Stimulated activated CD4-positive, alpha-beta T cell treated with anti-CD3 and anti-CD28 coated beads, Interleukin-4, amount 100 ng/mL, for 1 hour (primary cell): ENCODE results near the gene JOSD2.

Source experiments
- DNase-seq: peaks from one replicate; pipeline ENCODE4 v3.0.0-alpha.2; 2020

Gene JOSD2

DNA sequence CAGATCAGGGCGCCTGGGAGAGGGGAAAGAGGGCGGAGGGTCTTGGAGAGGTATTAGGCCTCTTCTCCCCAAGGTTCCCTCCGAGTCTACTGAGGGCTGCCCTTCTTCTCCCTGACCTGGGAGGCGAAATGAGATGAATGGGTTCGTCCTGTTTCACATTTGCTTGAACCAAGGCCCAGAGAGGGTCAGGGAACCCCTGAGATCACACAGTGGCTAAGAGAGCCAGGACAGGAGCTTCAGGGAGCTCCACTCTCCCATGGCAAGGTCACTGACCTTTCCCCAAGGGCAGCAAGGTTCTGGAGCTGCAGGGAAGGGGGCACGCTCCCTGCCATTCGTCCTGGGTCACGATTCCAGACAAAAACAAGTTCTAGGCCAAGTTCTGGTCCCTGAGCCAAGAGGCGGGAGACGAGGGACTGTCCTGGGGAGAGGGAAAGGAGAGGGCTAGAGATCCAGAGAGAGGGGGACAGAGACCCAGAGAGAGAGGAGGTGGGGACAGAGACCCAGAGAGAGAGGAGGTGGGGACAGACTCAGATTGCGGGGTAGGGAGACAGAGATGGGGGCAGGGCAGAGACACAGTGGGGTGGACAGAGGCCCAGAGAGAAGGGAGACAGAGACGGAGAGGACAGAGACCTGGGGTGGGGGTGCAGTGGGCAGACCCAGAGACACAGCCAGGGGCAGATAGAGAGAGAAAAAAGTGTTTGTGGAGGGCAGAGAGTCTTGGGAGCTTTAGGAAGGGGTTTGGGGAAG lies 2.2 kb upstream of the JOSD2 start:
- DNase-seq: no peak

- DNase-seq: no peak
Measured at GRCh38 chr19:50512112-50512998, 1.4 kb upstream of the JOSD2 start.

DNA sequence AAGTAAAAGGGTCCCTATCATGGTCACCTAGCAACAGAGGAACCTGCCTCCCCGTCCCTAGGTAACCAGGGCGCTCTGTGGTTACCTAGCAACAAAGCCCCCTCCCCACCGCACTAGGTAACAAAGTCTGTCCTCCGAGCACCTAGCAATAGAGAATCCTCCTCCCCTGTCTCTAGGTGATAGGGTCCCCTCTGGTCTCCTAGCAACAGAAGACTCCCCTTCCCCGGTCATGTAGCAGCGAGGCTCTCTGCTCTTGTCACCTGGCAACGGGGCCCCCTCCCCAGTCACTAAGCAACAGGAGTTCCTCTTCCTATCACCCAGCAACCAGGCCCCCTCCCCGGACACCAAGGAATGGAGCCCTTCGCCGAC lies 307 bp downstream of the JOSD2 start:
- no peak for DNase-seq

- DNase-seq: no peak
Measured at GRCh38 chr19:50510121-50510670, 795 bp downstream of the JOSD2 start.

- no peak for DNase-seq
Measured at GRCh38 chr19:50509366-50509765, 1.6 kb downstream of the JOSD2 start.

DNA sequence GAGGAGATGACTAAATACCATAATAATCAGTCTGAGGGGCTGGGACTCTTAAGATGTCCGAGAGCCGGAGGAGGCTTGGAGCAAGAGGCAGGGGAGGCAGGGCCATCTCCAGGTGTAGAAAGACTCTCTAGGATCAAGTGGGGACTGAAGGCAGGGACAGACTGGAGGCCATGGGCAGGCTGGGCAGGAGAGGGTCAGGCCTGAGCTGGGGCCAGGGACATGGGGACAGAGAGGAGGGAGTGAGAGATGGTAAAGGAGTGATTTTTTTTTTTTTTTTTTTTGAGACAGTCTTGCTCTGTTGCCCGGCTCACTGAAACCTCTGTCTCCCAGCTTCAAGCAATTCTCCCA lies 2.2 kb downstream of the JOSD2 start:
- DNase-seq: no peak

DNA sequence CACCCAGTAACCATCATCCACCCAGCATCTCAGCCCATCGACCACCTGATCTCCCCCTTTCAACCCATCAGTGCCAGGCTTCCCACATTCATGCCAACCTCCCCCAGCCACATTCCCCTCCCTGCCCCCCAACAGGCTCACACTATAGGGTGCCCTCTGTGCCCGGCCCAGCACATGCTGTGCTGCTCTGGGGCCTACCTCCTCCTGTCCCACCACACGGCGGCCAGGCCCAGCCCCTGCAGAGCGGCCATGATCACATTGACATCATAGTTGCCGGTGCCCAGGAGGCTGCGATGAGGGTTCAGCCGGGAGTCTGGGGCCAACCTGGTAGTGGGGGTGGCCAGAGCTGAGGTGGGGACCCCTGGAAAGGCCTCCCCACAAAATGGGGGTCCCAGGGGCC lies 3.6 kb downstream of the JOSD2 start:
- DNase-seq: no peak

DNA sequence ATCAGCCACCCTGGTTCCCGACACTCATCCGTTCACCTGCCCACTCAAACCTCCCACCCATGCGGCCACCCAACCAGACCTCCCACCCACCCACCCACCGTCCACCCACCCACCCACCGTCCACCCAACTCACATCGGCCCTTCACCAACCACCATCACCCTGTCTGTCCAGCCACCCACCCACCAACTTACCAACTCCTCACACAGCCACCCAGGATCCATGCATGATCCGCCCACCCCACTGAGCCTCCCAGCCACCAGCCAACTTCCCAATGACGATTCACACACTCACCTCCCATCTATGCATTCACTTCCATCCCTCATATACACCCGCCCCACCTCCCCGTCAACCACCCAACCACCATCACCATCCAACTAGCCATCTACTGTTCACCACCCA lies 4.3 kb downstream of the JOSD2 start:
- DNase-seq: no peak

GRCh38 chr19:50505856-50506611 lies 5.0 kb downstream of the JOSD2 start:
- DNase-seq: no peak

DNA sequence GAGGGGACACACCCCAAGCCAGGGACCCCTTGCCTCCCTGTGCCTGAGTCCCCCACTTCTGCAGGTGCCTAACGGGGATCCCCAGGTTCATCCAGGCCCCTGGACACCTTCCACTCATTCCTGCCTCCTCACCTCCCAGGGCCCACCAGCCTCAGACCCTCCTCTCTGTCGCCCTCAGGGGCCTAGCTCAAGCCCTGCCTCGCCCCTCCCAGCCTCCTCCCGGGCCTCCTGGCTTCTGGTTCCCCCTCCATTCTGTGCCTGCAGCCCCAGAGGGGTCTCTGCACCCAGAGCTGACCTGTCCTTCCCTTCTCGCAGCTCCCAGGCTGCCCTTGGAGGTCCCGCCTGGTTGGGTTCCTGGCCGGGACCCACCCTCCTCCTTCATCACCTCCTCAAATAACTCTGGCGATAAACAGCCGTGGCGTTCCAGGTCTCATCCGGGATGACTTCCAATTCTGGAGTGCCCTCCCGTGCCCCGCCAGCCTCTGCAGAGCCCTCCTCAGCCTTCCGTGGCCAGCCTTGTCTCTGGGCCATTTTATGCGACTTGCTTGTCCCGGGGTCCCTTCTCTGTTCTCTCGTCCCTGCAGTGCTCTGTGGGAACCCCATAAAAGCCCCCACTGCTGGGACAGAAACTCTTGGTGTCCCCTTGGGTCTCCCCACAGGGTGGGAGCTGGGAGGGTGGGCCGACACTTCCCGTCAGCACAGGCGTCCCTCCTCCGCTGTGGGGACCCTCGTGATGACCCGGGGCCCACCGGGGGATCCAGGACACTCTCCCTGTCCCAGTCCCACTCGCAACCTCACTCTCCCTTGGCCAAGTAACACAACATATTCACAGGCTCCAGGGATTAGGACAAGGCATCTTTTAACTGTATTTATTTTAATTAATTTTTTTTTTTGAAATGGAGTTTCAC lies 9.2 kb downstream of the JOSD2 start:
- no peak for DNase-seq

- no peak for DNase-seq
Measured at GRCh38 chr19:50501186-50501567, 9.8 kb downstream of the JOSD2 start.

- no peak for DNase-seq
Measured at GRCh38 chr19:50500753-50501151, 10.2 kb downstream of the JOSD2 start.

- no peak for DNase-seq
Measured at GRCh38 chr19:50500060-50500752, 10.8 kb downstream of the JOSD2 start.

DNA sequence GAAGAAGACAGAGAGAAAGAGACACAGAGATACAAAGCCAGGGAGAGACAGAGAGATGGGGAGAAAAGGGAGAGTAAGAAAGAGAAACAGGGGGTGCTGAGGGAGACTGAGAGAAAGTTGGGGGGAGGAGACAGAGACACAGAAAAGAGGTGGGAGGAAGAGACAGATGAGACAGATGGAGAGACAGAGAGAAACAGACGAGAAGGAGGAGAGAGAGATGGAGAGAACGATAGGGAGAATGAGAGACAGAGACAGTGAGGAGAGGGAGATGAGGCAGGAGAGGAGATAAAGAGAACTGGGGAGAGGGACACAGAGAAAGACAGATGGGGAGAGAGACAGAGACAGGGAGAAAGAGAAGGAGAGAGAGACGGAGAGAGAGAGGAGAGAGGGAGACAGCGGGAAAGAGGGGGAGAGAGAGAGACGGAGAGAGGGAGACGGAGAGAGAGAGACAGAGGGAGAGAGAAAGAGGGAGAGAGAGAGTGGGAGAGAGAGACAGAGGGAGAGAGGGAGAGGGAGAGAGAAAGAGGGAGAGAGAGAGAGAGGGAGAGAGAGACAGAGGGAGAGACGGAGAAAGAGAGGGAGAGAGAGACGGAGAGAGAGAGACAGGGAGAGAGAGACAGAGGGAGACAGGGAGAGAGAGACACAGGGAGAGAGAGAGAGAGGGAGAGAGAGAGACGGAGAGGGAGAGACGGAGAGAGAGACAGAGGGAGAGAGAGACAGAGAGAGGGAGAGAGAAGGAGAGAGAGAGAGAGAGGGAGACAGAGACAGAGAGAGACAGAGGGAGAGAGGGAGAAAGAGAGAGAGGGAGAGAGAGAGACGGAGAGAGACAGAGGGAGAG lies 12.6 kb downstream of the JOSD2 start:
- no peak for DNase-seq

DNA sequence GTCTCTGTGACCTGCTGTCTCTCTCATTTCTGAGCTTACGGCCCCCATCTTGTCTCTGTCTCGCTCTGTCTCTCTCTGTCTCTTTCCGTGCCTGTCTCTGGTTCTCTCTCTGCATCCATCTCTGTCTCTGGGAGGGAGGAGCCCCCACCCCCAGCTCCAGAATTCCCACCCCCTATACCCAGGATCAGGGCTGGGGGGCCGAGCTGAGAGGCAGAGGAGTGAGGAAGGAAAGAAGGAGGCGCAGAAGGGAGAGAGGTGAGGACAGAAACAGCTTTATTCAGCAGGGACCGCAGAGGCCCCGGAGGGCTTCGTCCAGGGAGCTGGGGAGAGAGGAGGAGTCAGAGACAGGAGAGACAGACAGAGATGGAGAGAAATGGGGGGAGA lies 14.0 kb downstream of the JOSD2 start:
- no peak for DNase-seq

- no peak for DNase-seq
Measured at GRCh38 chr19:50496189-50497021, 14.6 kb downstream of the JOSD2 start.

DNA sequence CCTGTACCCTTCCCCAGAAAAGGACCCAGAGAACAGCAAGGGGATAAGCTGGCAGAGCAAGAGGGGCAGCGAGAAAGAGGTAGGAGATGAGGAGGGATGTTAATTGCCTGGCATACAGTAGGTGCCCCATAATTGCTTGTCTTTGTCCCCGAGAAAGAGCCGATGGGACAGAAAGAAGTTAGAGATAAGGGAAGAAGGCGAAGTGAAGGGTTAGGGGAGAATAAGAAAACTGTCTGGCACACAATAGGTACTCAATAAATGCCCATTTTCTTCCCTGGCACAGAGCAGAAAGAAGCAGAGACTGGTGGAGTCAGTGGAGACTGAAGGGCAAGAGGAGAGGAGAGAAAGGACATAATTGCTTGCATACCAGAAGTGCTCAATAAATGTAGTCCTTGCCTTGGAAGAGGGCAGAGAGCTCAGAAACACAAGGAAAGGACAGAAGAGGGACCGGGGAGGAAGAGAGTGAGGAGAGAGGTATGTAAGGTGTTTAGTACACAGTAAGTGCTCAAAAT lies 15.9 kb downstream of the JOSD2 start:
- no peak for DNase-seq

GRCh38 chr19:50494186-50495019 lies 16.6 kb downstream of the JOSD2 start:
- no peak for DNase-seq

- no peak for DNase-seq
Measured at GRCh38 chr19:50493171-50493570, 17.8 kb downstream of the JOSD2 start.
